Panc1 (cell line): ENCODE data around the gene LRP1B. TPM values are rescaled to one million over a fixed set of nuclear protein-coding genes. Genes with fewer than 3 reads are reported as not detected.
"Not testable (repeated sequence)": the region's sequence is repeated elsewhere in the genome, so short reads cannot be mapped to it uniquely, and the experiment has no call there.

Experiments
- ATAC-seq: fragments of 200-7000 bp; cut with Tn5 transposase; 2 replicates; pipeline ENCODE4 v1.9.1; 2020; ENCODE audit warnings: mild to moderate bottlenecking, moderate library complexity
- BruUV-seq: library from RNA; stranded (reverse); fragments of 400-500 nt; replicated peaks from 2 replicates; lab custom pipeline; 2021; lab: Mats Ljungman, UMichigan
- CTCF ChIA-PET: fragments of 300-600 bp; sonication (Branson Sonifier 250); formaldehyde crosslinking; loops from one replicate; lab custom pipeline; 2022; ENCODE audit warnings: antibody characterized with exemption; lab: Charles Lee
- POLR2A ChIA-PET: fragments of 300-600 bp; sonication (Branson Sonifier 250); formaldehyde crosslinking; loops from one replicate; lab custom pipeline; 2022; ENCODE audit warnings: antibody characterized with exemption; lab: Charles Lee
- DNase-seq: peaks from one replicate; pipeline ENCODE4 v3.0.0-alpha.2; 2010; ENCODE audit warnings: low read depth, low spot score
- H3K27ac ChIP-seq: 2 replicates; pipeline ENCODE4 v1.5.1; 2011; ENCODE audit warnings: mild to moderate bottlenecking, low read length, inconsistent platforms
- H3K27me3 ChIP-seq: fragments of 200-500 bp; sonication (Bioruptor generic); 2 replicates; pipeline ENCODE4 v1.6.0; 2014; ENCODE audit warnings: low read length, inconsistent platforms; ENCODE audit not compliant: control insufficient read depth, insufficient read depth
- H3K36me3 ChIP-seq: fragments of 200-500 bp; sonication (Bioruptor generic); 2 replicates; pipeline ENCODE4 v1.5.1; 2014; ENCODE audit warnings: inconsistent platforms, mild to moderate bottlenecking, low read length, moderate library complexity; ENCODE audit not compliant: control insufficient read depth, insufficient read depth
- H3K4me1 ChIP-seq: 2 replicates; pipeline ENCODE4 v1.5.1; 2011; ENCODE audit warnings: inconsistent platforms, mild to moderate bottlenecking, low read length, moderate library complexity; ENCODE audit not compliant: control insufficient read depth, insufficient read depth
- H3K4me3 ChIP-seq, 2 experiments: 2 replicates each; pipeline ENCODE4 v1.5.1; 2011 to 2012; ENCODE audit warnings: low read depth in 2 of 2, low read length in 2 of 2, mild to moderate bottlenecking in 2 of 2, inconsistent platforms in 1 of 2, moderate library complexity in 1 of 2
- H3K9me3 ChIP-seq: fragments of 200-500 bp; sonication (Bioruptor generic); 2 replicates; pipeline ENCODE4 v1.5.1; 2014; ENCODE audit warnings: low read depth, mild to moderate bottlenecking, inconsistent platforms, low read length, moderate library complexity; ENCODE audit not compliant: control insufficient read depth, insufficient read depth
- POLR2AphosphoS5 ChIP-seq: IDR thresholded peaks from 2 replicates; pipeline ENCODE4 v1.6.1; 2012; ENCODE audit warnings: mild to moderate bottlenecking, low read depth, low read length, moderate library complexity
- SIN3A ChIP-seq: IDR thresholded peaks from 2 replicates; pipeline ENCODE4 v1.6.1; 2012; ENCODE audit warnings: low read depth, mild to moderate bottlenecking, low read length, moderate library complexity, borderline replicate concordance; ENCODE audit not compliant: insufficient read depth
- TCF7L2 ChIP-seq: IDR thresholded peaks from 2 replicates; pipeline ENCODE4 v1.6.1; 2011; ENCODE audit warnings: mild to moderate bottlenecking, low read depth, low read length, inconsistent platforms
- in situ Hi-C: cut with HindIII; loops from 2 replicates; pipeline ENCODE4 v1.10.0; 2016; ENCODE audit warnings: low sequenced_read_pairs, low pct_unique_long_range_greater_than_20kb
- intact Hi-C: fragments of 100-400 bp; cut with micrococcal nuclease; formaldehyde crosslinking; loops from one replicate; pipeline ENCODE4 v1.10.0; 2022; ENCODE audit not compliant: unreplicated experiment
- total RNA-seq: library from RNA; stranded (reverse); gene quantifications from one replicate; pipeline ENCODE4 v1.2.1, GENCODE V29; 2021; ENCODE audit not compliant: unreplicated experiment
- TF ChIP-seq, protein P1 (sequence below), 2 experiments: IDR thresholded peaks; 2 replicates each; pipeline ENCODE4 v1.6.1; 2011 to 2012; ENCODE audit warnings: low read depth in 2 of 2, control low read depth in 1 of 2, low read length in 1 of 2, mild to moderate bottlenecking in 1 of 2, moderate library complexity in 1 of 2; ENCODE audit not compliant: insufficient read depth in 1 of 2
- TF ChIP-seq, protein P2 (sequence below): fragments of 450-650 bp; IDR thresholded peaks from 2 replicates; pipeline ENCODE4 v1.5.1; 2017; ENCODE audit warnings: mild to moderate bottlenecking

LRP1B gene
- total RNA-seq, 1 experiment from 2014 or later: 0.54 TPM

GRCh38 chr2:141186413-141187074 is 944.3 kb downstream of the LRP1B start:
- no peak for DNase-seq
- ChIA-PET CTCF (no interaction called here), POLR2A (no interaction called here)
- H3K4me1 ChIP-seq: no peaks in the 10 kb centered on the region
- TF ChIP-seq, protein P1, sequence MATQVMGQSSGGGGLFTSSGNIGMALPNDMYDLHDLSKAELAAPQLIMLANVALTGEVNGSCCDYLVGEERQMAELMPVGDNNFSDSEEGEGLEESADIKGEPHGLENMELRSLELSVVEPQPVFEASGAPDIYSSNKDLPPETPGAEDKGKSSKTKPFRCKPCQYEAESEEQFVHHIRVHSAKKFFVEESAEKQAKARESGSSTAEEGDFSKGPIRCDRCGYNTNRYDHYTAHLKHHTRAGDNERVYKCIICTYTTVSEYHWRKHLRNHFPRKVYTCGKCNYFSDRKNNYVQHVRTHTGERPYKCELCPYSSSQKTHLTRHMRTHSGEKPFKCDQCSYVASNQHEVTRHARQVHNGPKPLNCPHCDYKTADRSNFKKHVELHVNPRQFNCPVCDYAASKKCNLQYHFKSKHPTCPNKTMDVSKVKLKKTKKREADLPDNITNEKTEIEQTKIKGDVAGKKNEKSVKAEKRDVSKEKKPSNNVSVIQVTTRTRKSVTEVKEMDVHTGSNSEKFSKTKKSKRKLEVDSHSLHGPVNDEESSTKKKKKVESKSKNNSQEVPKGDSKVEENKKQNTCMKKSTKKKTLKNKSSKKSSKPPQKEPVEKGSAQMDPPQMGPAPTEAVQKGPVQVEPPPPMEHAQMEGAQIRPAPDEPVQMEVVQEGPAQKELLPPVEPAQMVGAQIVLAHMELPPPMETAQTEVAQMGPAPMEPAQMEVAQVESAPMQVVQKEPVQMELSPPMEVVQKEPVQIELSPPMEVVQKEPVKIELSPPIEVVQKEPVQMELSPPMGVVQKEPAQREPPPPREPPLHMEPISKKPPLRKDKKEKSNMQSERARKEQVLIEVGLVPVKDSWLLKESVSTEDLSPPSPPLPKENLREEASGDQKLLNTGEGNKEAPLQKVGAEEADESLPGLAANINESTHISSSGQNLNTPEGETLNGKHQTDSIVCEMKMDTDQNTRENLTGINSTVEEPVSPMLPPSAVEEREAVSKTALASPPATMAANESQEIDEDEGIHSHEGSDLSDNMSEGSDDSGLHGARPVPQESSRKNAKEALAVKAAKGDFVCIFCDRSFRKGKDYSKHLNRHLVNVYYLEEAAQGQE (IDR thresholded peaks at IDR 0.05; ENCODE audit: insufficient read depth in 1 of 2, low read depth in 2 of 2, low read length in 1 of 2): no peak
- no peak for TF ChIP-seq POLR2AphosphoS5
- TF ChIP-seq SIN3A: no peak
- TF ChIP-seq, protein P2, sequence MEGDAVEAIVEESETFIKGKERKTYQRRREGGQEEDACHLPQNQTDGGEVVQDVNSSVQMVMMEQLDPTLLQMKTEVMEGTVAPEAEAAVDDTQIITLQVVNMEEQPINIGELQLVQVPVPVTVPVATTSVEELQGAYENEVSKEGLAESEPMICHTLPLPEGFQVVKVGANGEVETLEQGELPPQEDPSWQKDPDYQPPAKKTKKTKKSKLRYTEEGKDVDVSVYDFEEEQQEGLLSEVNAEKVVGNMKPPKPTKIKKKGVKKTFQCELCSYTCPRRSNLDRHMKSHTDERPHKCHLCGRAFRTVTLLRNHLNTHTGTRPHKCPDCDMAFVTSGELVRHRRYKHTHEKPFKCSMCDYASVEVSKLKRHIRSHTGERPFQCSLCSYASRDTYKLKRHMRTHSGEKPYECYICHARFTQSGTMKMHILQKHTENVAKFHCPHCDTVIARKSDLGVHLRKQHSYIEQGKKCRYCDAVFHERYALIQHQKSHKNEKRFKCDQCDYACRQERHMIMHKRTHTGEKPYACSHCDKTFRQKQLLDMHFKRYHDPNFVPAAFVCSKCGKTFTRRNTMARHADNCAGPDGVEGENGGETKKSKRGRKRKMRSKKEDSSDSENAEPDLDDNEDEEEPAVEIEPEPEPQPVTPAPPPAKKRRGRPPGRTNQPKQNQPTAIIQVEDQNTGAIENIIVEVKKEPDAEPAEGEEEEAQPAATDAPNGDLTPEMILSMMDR: no peak
- TF ChIP-seq TCF7L2: no peak
- no peak overlapping the region for H3K27ac ChIP-seq
- no peaks in the 10 kb centered on the region for H3K27me3 ChIP-seq
- H3K9me3 ChIP-seq: no peaks in the 10 kb centered on the region
- no peaks in the 10 kb centered on the region for H3K36me3 ChIP-seq
- ATAC-seq: no peak
- in situ Hi-C loops (no loop called here), intact Hi-C loops (no loop called here)
- no TSS peak for BruUV-seq
- no peak overlapping the region for H3K4me3 ChIP-seq

GRCh38 chr2:141182246-141182645 is 948.6 kb downstream of the LRP1B start:
- in situ Hi-C loops: no loop called here
- CTCF ChIA-PET: no interaction called here
- Histone ChIP-seq H3K4me3 (no peak overlapping the region), H3K27me3 (no peaks in the 10 kb centered on the region), H3K9me3 (no peaks in the 10 kb centered on the region), H3K4me1 (no peaks in the 10 kb centered on the region), H3K27ac (no peak overlapping the region), H3K36me3 (no peaks in the 10 kb centered on the region)
- intact Hi-C loops: no loop called here
- TF ChIP-seq SIN3A (no peak), POLR2AphosphoS5 (no peak), TCF7L2 (no peak)
- TF ChIP-seq, protein P2: no peak
- TF ChIP-seq, protein P1 (IDR thresholded peaks at IDR 0.05; ENCODE audit: insufficient read depth in 1 of 2, low read depth in 2 of 2, low read length in 1 of 2): no peak
- POLR2A ChIA-PET: interaction anchor here (0.7 kb wide), 1 partner anchor 52 kb away, joined by 12 read pairs; no protein-coding TSS in a partner anchor
- DNase-seq: no peak
- ATAC-seq: no peak
- no TSS peak for BruUV-seq

GRCh38 chr2:141169117-141169516 is 961.7 kb downstream of the LRP1B start:
- BruUV-seq, CTCF ChIA-PET, ATAC-seq, H3K27ac ChIP-seq, H3K4me1 ChIP-seq, H3K4me3 ChIP-seq, in situ Hi-C loops, H3K36me3 ChIP-seq, H3K27me3 ChIP-seq, intact Hi-C loops, DNase-seq, H3K9me3 ChIP-seq, POLR2A ChIA-PET: not testable (repeated sequence)
